ENCODE data around the gene SRPK1.

SRPK1 gene

GRCh38 chr6:35897036-35897435, 23.9 kb downstream of the SRPK1 start:
- DNase-seq: no peak

- DNase-seq: no peak
These were observed 24.7 kb downstream of the SRPK1 start for GRCh38 chr6:35896228-35896627.

DNA sequence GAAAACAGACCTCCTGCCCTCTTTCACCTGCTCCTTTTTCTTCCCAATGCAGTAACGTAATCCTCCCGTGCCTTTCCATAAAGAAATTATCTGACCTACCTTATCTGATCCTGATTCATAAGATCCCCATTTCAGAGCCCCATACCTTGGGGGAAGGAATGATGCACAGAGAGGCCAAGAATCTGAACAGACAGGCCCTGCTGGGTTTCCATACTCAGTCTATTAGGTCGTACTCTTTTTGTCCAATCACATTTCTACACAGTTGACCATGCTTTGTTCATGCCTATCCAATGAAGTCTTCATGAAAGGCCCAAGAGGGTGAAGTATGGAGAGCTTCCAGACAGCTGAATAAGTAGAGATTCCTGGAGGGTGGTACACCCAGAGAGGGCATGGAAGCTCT, 25.3 kb downstream of the SRPK1 start:
- no peak for DNase-seq

DNA sequence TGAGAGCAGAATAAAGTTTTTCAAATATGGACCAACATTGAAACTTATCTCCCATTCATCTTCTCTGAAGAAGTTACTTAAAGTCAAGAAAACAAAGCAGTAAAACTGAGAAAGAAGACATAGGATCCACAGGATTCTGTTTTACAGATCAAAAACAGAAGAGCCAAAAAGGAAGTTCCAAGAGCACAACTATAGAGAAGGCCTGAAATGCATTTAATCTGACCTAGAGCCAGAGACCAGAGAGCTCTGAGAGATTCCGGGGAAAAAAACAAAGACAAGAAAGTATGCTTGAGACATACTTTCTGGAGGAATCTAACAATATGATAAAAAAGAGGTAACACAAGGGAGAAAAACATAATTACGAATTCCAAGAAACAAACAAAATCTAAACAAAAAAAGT, 26.1 kb downstream of the SRPK1 start:
- DNase-seq: no peak

DNA sequence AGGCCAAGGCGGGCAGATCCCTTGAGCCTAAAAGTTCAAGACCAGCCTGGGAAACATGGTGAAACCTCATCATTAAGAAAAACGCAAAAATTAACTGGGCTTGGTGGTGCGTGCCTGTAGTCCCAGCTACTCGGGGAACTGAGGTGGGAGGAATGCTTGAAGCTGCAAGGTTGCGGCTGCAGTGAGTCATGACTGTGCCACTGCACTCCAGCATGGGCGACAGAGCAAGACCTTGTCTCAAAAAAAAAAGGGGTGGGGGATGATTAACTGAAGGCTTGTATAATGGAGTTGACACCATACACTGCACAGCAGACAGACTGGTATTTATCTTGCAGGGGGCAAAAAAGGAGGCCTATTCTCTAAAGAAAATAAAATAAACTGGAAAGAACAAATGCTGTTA, 27.7 kb downstream of the SRPK1 start:
- DNase-seq: no peak

DNA sequence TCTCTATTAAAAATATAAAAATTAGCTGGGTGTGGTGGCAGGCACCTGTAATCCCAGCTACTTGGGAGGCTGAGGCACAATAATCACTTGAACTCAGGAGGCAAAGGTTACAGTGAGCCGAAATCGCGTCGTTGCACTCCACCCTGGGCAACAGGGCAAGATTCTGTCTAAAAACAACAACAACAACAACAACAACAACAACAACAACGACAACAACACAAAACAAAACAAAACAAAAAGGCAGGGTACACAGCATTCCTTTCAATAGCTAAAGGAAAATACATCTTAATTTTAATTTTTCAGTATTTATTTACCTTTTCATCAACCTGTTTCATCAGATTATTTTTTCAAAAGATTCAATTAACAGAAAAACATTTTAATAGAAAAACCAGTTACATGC, 28.4 kb downstream of the SRPK1 start:
- DNase-seq: no peak

- DNase-seq: no peak
These were observed 41.7 kb downstream of the SRPK1 start for GRCh38 chr6:35879151-35879550.

- no peak for DNase-seq
These were observed 44.0 kb downstream of the SRPK1 start for GRCh38 chr6:35876902-35877301.

GRCh38 chr6:35874730-35875129, 46.2 kb downstream of the SRPK1 start:
- no peak for DNase-seq

DNA sequence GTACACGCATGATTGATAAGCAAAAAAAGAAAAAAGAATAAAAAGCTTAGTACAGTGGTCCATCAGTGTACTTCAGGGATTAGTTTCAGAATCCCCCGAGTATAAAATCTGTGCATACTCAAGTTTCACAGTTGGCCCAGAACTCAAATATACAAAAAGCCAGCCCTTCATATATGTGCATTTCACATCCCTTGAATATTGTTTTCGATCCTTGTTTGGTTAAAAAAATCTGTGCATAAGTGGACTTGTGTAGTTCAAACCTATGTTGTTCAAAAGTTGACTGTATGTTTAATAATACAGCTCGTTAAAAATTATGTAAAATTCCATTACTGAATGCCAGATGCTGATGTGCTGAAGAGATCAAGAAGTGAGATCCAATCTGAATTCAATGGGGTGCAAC, 61.5 kb downstream of the SRPK1 start:
- no peak for DNase-seq

- no peak for DNase-seq
These were observed 63.0 kb downstream of the SRPK1 start for GRCh38 chr6:35857853-35858252.

DNA sequence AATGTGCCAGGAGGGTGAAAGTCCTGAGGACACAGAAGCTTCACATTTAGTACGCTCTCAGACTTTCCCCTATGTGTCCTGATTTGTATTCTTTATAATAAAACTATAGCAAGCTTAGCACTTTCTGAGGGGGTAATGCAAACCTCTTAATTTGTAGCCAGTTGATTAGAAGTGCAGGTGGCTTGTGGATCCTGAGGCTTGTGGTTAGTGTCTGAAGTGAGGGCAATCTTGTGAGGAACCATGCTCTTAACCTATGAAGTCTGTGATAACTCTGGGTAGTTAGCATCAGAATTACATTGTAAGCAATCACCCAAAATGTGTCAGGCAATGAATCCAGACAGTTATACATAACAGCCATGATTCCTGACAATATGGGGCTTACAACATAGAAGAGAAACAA, 64.6 kb downstream of the SRPK1 start:
- no peak for DNase-seq

GRCh38 chr6:35852994-35853393, 67.9 kb downstream of the SRPK1 start:
- DNase-seq: no peak

DNA sequence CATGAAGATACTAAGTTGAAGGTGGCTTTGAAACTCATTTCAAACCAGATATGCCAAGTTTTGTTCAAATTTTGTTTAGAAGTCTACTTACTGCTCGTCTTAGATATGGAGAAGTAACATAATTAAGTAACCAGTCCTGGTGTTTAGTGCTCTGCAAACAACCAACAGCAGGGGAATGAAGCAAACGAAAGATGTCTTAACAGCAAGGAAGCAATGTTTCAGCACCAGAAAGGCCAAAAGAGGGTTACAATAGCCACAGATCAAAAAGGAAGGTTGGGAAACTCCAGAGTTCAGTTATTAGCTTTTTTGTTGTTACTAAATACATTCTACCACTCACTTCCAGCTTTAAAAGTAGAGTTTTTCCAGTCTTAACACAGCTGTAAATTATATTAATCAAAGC, 70.7 kb downstream of the SRPK1 start:
- no peak for DNase-seq

GRCh38 chr6:35844290-35844689, 76.6 kb downstream of the SRPK1 start:
- no peak for DNase-seq

- DNase-seq: no peak
These were observed 78.5 kb downstream of the SRPK1 start for GRCh38 chr6:35842381-35842780.

DNA sequence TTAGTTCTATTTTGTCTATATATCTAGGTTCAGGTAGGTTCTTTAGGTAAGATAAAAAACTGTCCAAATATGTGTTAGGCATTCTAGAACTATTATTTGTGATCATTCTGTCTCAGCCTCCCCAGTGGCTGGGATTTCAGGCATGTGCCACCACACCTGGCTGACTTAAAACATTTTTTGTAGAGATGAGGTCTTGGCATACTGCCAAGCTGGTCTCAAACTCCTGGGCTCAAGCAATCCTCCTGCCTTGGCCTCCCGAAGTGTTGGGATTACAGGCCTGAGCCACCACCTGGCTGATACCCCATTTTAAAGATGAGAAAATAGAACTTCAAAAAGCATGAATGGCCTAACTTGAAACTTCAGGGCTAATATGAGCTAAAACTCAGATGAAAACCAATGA, 81.9 kb downstream of the SRPK1 start:
- no peak for DNase-seq

- no peak for DNase-seq
These were observed 87.4 kb downstream of the SRPK1 start for GRCh38 chr6:35833536-35833935.

GRCh38 chr6:35831257-35832007, 89.5 kb downstream of the SRPK1 start:
- no peak for DNase-seq

GRCh38 chr6:35829306-35829705, 91.6 kb downstream of the SRPK1 start:
- no peak for DNase-seq

DNA sequence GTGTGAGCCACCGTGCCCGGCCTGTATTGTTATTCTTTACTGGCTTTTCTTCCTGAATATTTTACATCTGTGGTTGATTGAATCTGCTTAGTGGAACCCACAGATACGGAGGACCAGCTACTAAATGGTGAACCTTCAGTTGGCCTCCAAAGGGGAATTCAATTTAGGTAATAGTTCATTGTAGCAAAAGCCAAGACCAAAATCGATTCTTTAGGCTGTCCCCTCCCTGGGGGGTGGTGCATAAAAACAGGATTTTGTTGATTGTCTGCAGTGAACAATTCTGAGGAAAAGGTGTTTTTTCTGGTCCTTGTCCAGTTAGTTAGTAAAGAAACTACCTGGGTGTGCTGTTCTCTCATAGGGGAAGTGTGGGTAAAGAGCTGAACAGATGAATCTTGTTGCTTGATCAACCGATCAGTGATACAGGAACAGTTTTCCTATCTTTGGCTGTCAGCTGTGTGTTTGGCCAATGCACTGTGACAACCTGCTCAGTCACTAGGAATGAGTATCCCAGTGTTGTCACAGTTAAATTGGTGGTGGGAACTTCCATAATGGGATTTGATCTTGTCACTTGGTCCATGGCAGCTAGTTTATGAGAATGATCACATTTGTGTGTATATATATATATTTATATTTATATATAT, 96.2 kb downstream of the SRPK1 start:
- DNase-seq: no peak

- no peak for DNase-seq
These were observed 97.3 kb downstream of the SRPK1 start for GRCh38 chr6:35823601-35824000.

DNA sequence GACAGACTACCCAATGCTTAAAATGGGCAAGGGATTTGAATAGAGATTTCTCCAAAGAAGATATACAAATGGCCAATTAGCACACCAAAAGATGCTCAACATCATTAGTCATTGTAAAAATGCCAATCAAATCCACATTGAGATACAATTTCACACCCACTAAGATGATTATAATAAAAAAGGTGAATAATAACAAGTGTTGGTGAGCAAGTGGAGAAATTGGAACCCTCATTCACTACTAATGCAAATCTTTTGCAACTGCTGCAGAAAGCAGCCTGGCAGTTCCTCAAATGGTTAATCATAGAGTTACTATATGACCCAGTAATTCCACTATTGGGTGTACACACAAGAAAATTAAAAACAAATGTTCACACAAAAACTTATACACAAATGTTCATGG, 103.4 kb downstream of the SRPK1 start:
- DNase-seq: no peak

- no peak for DNase-seq
These were observed 109.3 kb downstream of the SRPK1 start for GRCh38 chr6:35811699-35811995.
